Lower leg skin (tissue), 4 donors: ENCODE data around the gene CNPY1. TPM values are rescaled to one million over a fixed set of nuclear protein-coding genes. Genes with fewer than 3 reads are reported as not detected.

Source experiments
- DNase-seq, 2 donors: peaks; one replicate each; pipeline ENCODE4 v3.0.0-alpha.2; 2019; ENCODE audit warnings: low spot score in 2 of 2
- H3K4me3 ChIP-seq: fragments of 200-600 bp; sonication (generic); 2 replicates; pipeline ENCODE4 v1.5.1; 2017; ENCODE audit warnings: mild to moderate bottlenecking, low read depth; ENCODE audit not compliant: poor library complexity, severe bottlenecking
- POLR2A ChIP-seq, 2 donors: fragments of 450-650 bp; IDR thresholded peaks; one replicate each; pipeline ENCODE4 v1.6.1; 2016 to 2017; ENCODE audit warnings: antibody characterized with exemption in 2 of 2, mild to moderate bottlenecking in 1 of 2, moderate library complexity in 1 of 2
- WGBS, 2 donors: methylation state at CpG; one replicate each; pipeline ENCODE4 v1.1.5; 2018; 5-methylcytosine and 5-hydroxymethylcytosine counted together
- intact Hi-C: fragments of 100-400 bp; cut with DNase I; formaldehyde crosslinking; loops from one replicate; pipeline ENCODE4 v1.15.0; 2023; ENCODE audit warnings: low total_unique reads
- total RNA-seq, 4 donors: library from RNA; depleted of rRNA; stranded (reverse); fragments of >200 nt; gene quantifications; one replicate each; pipeline ENCODE4 v1.1.0, GENCODE V29; 2016
- TF ChIP-seq, protein P1 (sequence below), 3 donors: fragments of 450-650 bp; IDR thresholded peaks; one replicate each; pipeline ENCODE4 v1.5.1; 2016; ENCODE audit warnings: antibody characterized with exemption in 3 of 3, mild to moderate bottlenecking in 3 of 3, moderate library complexity in 2 of 3

CNPY1 gene
- total RNA-seq, 4 donors from 2014 or later: not detected

DNA sequence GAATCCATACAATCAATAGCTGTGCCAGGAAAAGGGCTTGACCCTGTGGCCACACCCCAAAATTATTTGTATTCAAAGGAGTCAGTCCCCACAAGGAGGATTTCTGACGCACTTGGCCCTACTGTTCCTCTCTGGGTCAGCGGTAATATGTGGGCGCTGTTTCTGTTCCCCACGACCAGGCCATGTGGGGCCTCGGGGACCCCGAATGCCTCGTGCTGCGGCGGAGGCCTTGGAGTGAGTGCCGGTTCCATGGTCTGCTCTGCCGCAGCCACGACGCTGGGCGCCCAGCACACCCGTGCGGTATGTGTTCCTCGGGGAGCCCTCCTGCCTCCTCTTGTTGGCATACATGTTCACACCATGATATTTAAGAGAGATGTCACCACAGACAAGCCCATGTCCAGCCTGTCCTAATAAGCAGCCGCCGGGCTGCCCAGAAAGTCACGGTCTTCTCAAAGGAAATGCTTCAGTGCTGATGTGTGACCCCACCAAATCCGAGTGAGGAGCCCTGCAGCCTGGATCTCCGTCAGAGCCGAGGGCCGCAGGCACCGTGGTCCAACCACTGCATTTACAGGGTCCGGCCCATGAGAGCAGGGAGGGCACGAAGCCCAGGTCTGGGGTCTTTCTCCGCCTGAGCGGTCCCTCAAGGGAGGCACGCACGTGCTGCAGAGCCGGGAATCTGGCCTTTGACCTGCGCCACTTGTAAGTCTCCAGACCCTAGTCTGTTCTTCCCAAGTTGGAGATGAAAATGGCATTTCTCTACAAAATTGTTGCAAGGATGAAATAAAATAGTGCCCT, 52.4 kb downstream of the CNPY1 start:
- 89 to 90% methylated on average over 28 to 31 of the region's 33 CpGs for WGBS, 2 donors
- intact Hi-C loops: no loop called here

DNA sequence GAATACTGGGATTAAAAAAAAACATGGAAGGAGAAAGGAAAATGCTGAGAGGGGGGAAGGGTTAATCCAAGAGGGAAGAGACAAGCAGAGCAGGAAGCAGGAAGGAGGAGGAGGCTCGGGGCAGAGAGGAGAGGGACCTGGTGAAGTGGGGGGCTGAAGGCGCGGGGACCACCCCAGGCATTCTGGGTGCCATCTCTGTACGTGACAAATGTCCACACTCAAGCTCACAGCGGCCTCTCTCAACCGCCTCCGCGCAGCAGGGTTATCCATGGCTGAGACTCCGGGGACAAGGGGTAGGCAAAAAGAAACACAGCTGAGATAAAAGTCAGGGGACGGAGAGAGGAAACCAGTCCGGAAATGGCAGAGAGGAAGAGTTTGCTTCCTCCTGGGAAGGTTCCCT, 54.5 kb downstream of the CNPY1 start:
- intact Hi-C loops: no loop called here
- no peak for TF ChIP-seq POLR2A (IDR thresholded peaks at IDR 0.05)
- TF ChIP-seq, protein P1, sequence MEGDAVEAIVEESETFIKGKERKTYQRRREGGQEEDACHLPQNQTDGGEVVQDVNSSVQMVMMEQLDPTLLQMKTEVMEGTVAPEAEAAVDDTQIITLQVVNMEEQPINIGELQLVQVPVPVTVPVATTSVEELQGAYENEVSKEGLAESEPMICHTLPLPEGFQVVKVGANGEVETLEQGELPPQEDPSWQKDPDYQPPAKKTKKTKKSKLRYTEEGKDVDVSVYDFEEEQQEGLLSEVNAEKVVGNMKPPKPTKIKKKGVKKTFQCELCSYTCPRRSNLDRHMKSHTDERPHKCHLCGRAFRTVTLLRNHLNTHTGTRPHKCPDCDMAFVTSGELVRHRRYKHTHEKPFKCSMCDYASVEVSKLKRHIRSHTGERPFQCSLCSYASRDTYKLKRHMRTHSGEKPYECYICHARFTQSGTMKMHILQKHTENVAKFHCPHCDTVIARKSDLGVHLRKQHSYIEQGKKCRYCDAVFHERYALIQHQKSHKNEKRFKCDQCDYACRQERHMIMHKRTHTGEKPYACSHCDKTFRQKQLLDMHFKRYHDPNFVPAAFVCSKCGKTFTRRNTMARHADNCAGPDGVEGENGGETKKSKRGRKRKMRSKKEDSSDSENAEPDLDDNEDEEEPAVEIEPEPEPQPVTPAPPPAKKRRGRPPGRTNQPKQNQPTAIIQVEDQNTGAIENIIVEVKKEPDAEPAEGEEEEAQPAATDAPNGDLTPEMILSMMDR (IDR thresholded peaks at IDR 0.05): no peak
- DNase-seq: no peak
- WGBS, 2 donors: 49 to 71% methylated on average over 11 of the region's 11 CpGs
- no peak overlapping the region for H3K4me3 ChIP-seq

More for the DNA sequence above, 52.4 kb downstream of the CNPY1 start:
- DNase-seq: peak in 1 of 2 donors; percentile 62
- no peak overlapping the region for H3K4me3 ChIP-seq
- TF ChIP-seq POLR2A (IDR thresholded peaks at IDR 0.05): no peak
- TF ChIP-seq, protein P1 (IDR thresholded peaks at IDR 0.05): no peak

DNA sequence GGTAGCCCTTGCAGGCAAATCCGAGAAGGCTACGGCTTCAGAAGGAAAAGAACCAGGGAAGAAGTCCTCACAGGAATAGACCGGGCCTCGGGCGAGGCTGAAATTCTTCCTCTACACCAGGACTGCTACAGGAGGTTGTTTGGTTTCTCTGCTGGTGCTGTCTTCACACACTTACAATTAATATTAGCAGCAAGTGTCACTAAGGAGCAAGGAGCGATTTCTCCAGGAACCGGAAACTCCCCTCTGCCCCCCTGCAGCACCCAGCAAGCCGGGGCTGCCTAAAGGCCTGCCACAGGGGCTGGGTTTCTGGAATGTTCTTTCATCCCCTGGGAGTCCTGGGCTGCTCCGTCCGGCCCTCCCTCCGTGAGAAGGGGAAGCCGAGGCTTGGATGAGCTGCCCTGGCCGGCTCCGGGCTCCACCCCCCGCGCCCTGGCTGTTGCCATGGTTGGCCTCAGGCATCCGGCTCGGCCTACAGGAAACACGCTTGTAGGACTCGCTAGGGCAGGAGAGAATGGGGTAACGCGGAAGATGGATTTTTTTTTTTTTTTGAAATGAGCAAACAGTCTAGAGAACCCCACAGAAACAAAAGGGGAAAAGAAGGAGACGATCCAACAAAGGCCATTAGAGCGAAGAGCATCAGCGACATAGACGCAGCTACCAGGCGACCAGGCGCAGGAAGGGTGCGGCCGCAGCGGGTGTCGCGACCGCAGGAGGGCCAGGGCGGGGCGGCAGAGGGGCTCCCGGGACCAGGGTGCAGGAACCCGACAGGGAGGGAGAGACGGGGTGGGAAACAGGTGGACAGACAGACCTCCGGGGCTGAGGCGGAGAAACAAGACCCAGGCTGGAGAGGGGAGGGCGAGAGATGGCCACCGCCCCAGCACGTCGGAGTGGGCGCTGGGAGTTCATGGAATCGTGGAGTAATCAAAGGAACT, 55.4 kb downstream of the CNPY1 start:
- WGBS, 2 donors: 24 to 28% methylated on average over 46 of the region's 47 CpGs
- intact Hi-C loops: no loop called here
- no peak for TF ChIP-seq POLR2A (IDR thresholded peaks at IDR 0.05)
- TF ChIP-seq, protein P1 (IDR thresholded peaks at IDR 0.05): no peak
- peak overlapping the region; percentile 27 for H3K4me3 ChIP-seq
- DNase-seq: peak; percentile 24 to 85

DNA sequence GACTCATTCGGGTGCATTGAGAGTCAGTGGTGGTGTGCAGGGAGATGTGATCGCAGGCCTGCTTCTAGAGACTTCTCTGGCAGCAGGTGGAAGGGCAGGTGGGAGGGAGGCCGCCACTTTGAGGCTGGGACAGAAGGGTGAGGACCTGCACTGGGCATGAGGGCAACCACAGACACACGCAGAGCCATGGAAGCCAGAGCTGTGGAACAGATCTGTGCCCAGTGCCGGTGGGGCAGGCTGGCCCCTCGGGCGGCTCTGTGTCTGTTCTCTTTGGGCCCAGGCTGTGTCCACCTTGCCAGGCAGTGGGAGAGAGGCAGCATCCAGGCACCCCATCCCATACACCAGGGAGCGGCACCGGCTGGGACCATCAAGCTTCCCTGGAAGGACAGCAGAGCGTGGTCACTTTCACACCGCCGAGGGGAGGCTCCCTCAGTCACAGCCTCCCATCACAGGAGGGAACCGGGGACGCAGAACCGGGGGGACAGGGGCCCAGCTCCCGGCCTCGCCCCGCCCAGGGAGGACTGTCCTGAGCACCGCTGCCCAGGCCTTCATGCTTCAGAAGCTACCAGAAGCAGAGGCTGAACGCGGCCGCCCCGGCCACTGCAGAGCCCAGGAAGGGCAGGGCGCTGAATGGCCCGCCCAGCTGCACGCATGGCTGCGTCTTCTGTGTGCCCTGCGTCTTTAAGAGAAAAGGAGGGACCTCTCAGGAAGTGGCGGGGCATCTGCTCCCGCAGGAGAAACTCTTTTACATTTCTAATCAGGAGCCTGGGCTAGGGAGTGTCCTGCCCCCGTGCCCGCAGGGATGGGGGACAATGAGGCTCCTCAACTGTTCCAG, 56.3 kb downstream of the CNPY1 start:
- H3K4me3 ChIP-seq: peak overlapping the region; percentile 27
- TF ChIP-seq, protein P1 (IDR thresholded peaks at IDR 0.05): no peak
- TF ChIP-seq POLR2A (IDR thresholded peaks at IDR 0.05): no peak
- DNase-seq: peak in 1 of 2 donors; percentile 81
- intact Hi-C loops: no loop called here
- WGBS, 2 donors: 46 to 64% methylated on average over 15 to 24 of the region's 32 CpGs

DNA sequence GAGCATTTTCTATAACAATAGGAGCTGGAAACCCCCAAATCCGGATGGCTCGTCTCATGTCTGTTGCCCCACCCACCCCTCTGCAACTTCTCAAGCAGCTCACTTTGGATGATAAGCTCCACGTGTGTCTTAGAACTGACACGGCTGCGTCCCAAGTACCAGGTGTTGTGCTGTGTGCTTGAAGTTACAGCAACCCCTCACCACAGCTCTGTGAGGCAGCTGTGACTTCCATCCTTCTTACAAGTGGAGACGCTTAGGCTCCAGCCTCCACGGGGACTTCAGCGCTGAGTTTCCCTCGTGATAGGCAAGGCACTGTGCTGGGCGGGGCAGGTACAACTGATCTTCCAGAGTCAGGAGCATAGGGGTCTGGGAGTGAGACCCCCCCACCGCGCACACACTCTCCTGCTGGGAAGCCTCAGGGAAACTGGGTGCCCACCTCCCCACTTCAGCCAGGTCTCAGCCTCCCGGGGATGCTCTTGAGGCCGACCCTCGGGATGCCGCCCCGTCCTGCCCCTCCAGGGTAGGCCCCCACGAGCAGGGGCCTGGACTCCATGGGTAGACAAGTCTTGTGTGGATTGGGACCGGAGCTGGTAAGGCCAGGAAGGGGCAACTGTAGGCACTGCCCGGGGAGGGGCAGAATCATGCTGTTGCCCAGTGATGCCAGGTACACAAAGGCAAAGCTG, 57.1 kb downstream of the CNPY1 start:
- peak in 1 of 2 donors; percentile 78 for DNase-seq
- H3K4me3 ChIP-seq: no peak overlapping the region
- no peak for TF ChIP-seq POLR2A (IDR thresholded peaks at IDR 0.05)
- TF ChIP-seq, protein P1 (IDR thresholded peaks at IDR 0.05): no peak
- intact Hi-C loops: no loop called here
- 56 to 66% methylated on average over 11 to 20 of the region's 20 CpGs for WGBS, 2 donors
